Activated CD8-positive, alpha-beta T cell treated with anti-CD3 and anti-CD28 coated beads for 36 hours (primary cell): ENCODE measurements around the gene KLF4. TPM values are rescaled to one million over a fixed set of nuclear protein-coding genes. Genes with fewer than 3 reads are reported as not detected.
"Not testable (repeated sequence)": the region's sequence is repeated elsewhere in the genome, so short reads cannot be mapped to it uniquely, and the experiment has no call there.

Experiments
- ATAC-seq: fragments of 200-7000 bp; cut with Tn5 transposase; one replicate; pipeline ENCODE4 v1.10.0; 2021; ENCODE audit warnings: mild to moderate bottlenecking, moderate library complexity
- CTCF ChIA-PET: fragments of 350-600 bp; sonication (Branson Sonifier 250); formaldehyde crosslinking; loops from one replicate; lab custom pipeline; 2021; ENCODE audit warnings: antibody characterized with exemption; lab: Charles Lee
- POLR2A ChIA-PET: fragments of 350-600 bp; sonication (Branson Sonifier 250); formaldehyde crosslinking; loops from one replicate; lab custom pipeline; 2021; ENCODE audit warnings: antibody characterized with exemption; lab: Charles Lee
- DNase-seq: peaks from one replicate; pipeline ENCODE4 v3.0.0-alpha.2; 2020
- H3K27ac Mint-ChIP-seq: one replicate; pipeline ENCODE4 v1.8.0; 2021; ENCODE audit warnings: mild to moderate bottlenecking, mixed read lengths
- H3K27me3 Mint-ChIP-seq: one replicate; pipeline ENCODE4 v1.8.0; 2021; ENCODE audit warnings: mixed read lengths
- H3K36me3 Mint-ChIP-seq: one replicate; pipeline ENCODE4 v1.8.0; 2021; ENCODE audit warnings: low read depth, mixed read lengths
- H3K4me1 Mint-ChIP-seq: one replicate; pipeline ENCODE4 v1.8.0; 2021; ENCODE audit warnings: low read depth, mixed read lengths
- H3K4me3 Mint-ChIP-seq: one replicate; pipeline ENCODE4 v1.8.0; 2021; ENCODE audit warnings: mild to moderate bottlenecking, moderate library complexity, mixed read lengths
- H3K9me3 Mint-ChIP-seq: one replicate; pipeline ENCODE4 v1.8.0; 2021; ENCODE audit warnings: mixed read lengths
- intact Hi-C: fragments of 100-400 bp; cut with micrococcal nuclease; formaldehyde crosslinking; loops from one replicate; pipeline ENCODE4 v1.10.0; 2022
- total RNA-seq, 2 experiments: library from RNA; stranded (reverse); gene quantifications; one replicate each; pipeline ENCODE4 v1.2.3, GENCODE V29; 2021
- TF ChIP-seq, protein P1 (sequence below): fragments of 200-600 bp; IDR thresholded peaks from one replicate; pipeline ENCODE4 v1.8.0; 2022; ENCODE audit warnings: antibody characterized with exemption, mild to moderate bottlenecking

The KLF4 gene
- total RNA-seq, 2 experiments from 2014 or later: 1.6 to 1.7 TPM

DNA sequence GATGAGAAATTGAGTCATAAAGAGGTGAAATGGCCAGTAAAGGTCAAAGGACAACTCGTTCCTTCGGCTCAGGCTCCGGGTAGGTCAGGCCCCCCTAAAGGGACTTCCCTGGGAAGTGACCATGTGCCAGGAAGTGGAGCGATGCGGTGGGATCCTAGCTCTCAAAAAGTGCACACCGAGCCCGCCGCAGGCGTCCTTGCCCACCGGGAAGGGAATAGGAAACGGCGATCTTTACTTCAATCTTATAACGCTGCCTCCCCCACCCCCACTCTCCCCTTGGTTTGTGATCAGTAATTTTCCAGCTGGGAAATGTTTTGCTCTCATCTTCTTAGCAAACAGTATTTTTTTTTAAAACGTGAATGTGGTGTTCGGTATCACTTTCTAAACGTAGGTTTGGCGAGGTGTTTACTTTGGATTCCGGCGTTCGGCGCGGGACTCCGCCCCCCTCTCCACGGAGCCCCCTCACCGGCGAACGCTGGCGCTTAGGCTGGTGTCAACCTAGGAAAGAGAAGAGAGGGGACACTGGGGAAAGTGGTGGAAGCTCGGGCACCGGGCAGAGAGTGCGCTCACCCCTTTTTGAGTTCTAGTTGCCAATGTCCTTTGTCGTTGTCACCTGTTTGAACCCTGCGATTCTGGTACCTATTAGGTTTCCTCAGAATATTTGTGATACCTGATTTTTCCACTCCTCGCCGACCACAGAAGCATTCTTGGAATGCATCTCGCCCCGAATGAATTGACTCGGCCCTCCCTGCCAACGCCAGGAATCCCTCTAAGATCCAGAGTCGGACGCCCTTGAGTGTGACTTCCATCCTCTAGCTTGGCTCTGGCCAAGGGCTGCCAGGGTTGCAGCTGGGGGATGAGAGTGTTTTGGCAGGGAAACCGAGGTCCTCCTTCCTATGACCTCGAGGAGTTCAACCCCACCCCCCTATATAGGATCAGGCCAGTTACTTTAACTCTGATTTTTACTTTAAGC is 1.8 kb upstream of the KLF4 start:
- POLR2A ChIA-PET: no interaction called here
- DNase-seq (no peak), ATAC-seq (no peak)
- Mint-ChIP-seq H3K4me1 (peaks cover 8% of the 10 kb centered on the region), H3K9me3 (no peaks in the 10 kb centered on the region), H3K27me3 (peaks cover 57% of the 10 kb centered on the region), H3K27ac (no peak overlapping the region), H3K4me3 (peak overlapping the region; percentile 27), H3K36me3 (no peaks in the 10 kb centered on the region)
- TF ChIP-seq, protein P1, sequence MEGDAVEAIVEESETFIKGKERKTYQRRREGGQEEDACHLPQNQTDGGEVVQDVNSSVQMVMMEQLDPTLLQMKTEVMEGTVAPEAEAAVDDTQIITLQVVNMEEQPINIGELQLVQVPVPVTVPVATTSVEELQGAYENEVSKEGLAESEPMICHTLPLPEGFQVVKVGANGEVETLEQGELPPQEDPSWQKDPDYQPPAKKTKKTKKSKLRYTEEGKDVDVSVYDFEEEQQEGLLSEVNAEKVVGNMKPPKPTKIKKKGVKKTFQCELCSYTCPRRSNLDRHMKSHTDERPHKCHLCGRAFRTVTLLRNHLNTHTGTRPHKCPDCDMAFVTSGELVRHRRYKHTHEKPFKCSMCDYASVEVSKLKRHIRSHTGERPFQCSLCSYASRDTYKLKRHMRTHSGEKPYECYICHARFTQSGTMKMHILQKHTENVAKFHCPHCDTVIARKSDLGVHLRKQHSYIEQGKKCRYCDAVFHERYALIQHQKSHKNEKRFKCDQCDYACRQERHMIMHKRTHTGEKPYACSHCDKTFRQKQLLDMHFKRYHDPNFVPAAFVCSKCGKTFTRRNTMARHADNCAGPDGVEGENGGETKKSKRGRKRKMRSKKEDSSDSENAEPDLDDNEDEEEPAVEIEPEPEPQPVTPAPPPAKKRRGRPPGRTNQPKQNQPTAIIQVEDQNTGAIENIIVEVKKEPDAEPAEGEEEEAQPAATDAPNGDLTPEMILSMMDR: no peak
- intact Hi-C loops: loop anchor here (10.0 kb wide), 1 partner anchor 57 kb away; no protein-coding TSS in a partner anchor
- CTCF ChIA-PET: no interaction called here

DNA sequence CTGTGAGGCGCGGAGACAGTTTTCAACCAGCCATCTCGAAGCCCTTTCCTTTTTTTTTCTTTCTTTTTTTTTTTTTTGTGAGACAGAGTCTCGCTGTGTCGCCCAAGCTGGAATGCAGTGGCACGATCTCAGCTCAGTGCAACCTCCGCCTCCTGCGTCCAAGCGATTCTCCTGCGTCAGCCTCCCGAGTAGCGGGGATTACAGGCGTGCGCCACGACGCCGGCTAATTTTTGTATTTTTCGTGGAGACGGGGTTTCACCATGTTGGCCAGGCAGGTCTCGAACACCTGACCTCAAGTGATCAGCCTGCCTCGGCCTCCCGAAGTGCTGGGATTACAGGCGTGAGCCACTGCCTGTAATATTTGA is 1.0 kb upstream of the KLF4 start:
- DNase-seq, H3K36me3 Mint-ChIP-seq, CTCF ChIA-PET, H3K4me1 Mint-ChIP-seq, H3K9me3 Mint-ChIP-seq, POLR2A ChIA-PET, ATAC-seq, H3K27ac Mint-ChIP-seq: not testable (repeated sequence)
- Mint-ChIP-seq H3K4me3 (peak overlapping the region; percentile 57), H3K27me3 (peaks cover 65% of the 10 kb centered on the region)
- intact Hi-C loops: loop anchor here (10.0 kb wide), 1 partner anchor 56 kb away; no protein-coding TSS in a partner anchor

DNA sequence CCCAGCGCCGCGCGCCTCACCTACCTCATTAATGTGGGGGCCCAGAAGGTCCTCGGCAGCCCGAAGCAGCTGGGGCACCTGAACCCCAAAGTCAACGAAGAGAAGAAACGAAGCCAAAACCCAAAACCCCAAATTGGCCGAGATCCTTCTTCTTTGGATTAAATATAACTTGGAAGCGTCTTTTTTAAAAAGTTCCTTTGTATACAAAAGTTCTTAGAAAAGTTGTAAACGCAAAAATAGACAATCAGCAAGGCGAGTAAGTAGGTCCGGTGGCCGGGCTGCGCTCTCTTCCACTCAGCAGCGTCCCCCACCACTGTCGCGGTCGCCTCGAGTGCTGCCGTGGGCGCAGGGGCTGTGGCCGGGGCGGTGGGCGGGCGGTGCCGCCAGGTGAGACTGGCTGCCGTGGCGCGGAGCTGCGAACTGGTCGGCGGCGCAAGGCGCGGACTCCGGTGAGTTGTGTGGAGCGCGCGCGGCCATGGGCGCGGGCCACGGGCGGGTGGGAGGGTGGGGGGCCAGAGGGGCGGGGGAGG is 360 bp downstream of the KLF4 start:
- no peaks in the 10 kb centered on the region for H3K36me3 Mint-ChIP-seq
- peak; percentile 13 for ATAC-seq
- H3K27me3 Mint-ChIP-seq: peaks cover 59% of the 10 kb centered on the region
- TF ChIP-seq, protein P1: no peak
- no peaks in the 10 kb centered on the region for H3K9me3 Mint-ChIP-seq
- POLR2A ChIA-PET: no interaction called here
- intact Hi-C loops: no loop called here
- H3K27ac Mint-ChIP-seq: no peak overlapping the region
- peaks cover 8% of the 10 kb centered on the region for H3K4me1 Mint-ChIP-seq
- no peak for DNase-seq
- CTCF ChIA-PET: no interaction called here
- H3K4me3 Mint-ChIP-seq: peak overlapping the region; percentile 59

DNA sequence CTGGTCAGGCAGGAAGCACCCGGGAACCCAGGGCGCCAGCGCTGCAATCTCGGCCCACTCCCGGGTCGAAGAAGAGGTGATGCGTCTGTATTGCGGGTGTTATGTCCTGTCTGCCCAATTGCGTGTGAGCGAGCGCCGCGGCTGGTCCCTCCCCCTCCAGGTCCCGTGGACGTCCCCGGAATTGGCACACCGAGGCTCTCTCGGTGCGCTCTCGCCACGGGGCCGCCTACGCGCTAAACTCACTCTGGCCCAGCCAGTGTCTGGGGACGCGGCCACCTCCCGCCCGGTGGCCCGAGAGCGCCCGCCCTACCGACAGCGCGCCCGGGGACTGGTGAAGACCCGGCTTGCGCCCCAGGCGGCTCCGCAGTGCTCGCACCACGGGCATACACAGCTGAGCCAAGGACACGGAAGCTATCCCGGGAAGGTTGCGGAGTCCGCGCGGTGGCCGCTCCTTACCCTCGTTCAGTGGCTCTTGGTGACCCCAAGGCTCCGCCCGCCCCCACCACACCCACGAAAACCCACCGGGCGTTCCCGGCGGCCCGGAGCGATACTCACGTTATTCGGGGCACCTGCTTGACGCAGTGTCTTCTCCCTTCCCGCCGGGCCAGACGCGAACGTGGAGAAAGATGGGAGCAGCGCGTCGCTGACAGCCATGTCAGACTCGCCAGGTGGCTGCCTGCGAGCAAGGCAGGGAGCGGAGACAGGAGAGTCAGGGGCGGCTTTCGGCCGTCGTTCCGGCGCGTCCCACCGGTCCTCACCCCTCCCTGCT is 1.0 kb downstream of the KLF4 start:
- Mint-ChIP-seq H3K9me3 (no peaks in the 10 kb centered on the region), H3K4me1 (peaks cover 8% of the 10 kb centered on the region), H3K36me3 (no peaks in the 10 kb centered on the region), H3K27ac (no peak overlapping the region), H3K4me3 (peak overlapping the region; percentile 59), H3K27me3 (peaks cover 59% of the 10 kb centered on the region)
- ChIA-PET CTCF (no interaction called here), POLR2A (no interaction called here)
- DNase-seq: peak; percentile 27
- no peak for ATAC-seq
- TF ChIP-seq, protein P1: no peak
- intact Hi-C loops: no loop called here

DNA sequence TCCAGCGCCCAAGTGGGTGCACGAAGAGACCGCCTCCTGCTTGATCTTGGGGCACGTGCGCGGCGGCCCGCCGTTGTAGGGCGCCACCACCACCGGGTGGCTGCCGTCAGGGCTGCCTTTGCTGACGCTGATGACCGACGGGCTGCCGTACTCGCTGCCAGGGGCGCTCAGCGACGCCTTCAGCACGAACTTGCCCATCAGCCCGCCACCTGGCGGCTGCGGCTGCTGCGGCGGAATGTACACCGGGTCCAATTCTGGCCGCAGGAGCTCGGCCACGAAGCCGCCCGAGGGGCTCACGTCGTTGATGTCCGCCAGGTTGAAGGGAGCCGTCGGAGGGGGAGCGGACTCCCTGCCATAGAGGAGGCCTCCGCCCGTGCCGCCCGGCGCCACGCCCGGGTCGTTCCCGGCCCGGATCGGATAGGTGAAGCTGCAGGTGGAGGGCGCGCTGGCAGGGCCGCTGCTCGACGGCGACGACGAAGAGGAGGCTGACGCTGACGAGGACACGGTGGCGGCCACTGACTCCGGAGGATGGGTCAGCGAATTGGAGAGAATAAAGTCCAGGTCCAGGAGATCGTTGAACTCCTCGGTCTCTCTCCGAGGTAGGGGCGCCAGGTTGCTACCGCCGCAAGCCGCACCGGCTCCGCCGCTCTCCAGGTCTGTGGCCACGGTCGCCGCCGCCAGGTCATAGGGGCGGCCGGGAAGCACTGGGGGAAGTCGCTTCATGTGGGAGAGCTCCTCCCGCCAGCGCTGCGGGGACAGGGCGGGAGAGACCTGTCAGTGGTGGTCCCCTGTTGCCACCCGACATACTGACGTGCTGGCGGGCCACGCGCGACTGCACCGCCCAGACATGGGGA is 1.8 kb downstream of the KLF4 start:
- ChIA-PET CTCF (no interaction called here), POLR2A (interaction anchor here (0.6 kb wide), 1 partner anchor 974 kb away, joined by 3 read pairs; no protein-coding TSS in a partner anchor)
- intact Hi-C loops: no loop called here
- Mint-ChIP-seq H3K27ac (no peak overlapping the region), H3K4me3 (no peak overlapping the region), H3K27me3 (peaks cover 61% of the 10 kb centered on the region), H3K4me1 (peaks cover 8% of the 10 kb centered on the region), H3K36me3 (no peaks in the 10 kb centered on the region), H3K9me3 (no peaks in the 10 kb centered on the region)
- TF ChIP-seq, protein P1: peak; percentile 46
- ATAC-seq (no peak), DNase-seq (peak; percentile 35)
